Measurements from ENCODE around the gene TGOLN2.

TGOLN2 gene

DNA sequence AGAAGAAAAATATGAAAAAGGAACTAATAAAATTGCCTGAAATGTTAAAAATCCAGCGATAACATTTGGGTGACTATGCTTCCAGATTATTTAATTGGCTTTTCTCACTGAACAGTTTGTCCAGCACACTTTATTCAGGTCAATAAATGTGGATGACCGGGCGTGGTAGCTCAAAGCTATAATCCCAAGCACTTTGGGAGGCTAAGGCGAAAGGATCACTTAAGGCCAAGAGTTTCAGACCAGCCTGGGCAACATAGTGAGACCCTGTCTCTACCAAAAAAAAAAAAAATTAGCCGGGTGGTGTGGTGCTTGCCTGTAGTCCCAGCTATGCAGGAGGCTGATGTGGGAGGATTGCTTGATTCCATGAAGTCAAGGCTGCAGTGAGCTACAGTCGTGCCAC, 55.4 kb downstream of the TGOLN2 start:
- in situ Hi-C loops (cut with MboI; ENCODE audit: low sequenced_read_pairs): loop anchor here (25.0 kb wide), 1 partner anchor 785 kb away; no protein-coding TSS in a partner anchor

DNA sequence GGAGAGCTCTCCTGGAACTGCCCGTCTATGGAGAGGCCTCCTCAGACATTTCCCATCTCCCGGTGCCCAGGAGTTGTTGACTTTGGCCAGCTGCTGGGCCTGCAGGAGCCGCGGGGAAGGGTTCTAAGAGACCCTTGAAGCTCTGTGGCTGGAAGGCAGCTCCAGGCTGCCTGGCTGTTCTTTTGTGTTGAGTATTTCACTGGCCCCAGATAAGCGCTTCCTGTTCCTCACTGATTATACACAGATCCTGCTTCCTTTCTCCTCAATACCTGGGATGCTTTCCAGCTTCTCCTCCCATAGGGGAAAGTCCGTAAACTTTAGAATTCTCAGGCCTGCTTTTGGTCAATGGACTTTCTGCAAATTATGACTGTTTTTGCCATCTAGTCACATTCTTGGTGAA, 57.8 kb downstream of the TGOLN2 start:
- in situ Hi-C loops (cut with MboI; ENCODE audit: low sequenced_read_pairs): loop anchor here (25.0 kb wide), 1 partner anchor 783 kb away; no protein-coding TSS in a partner anchor
